Neural progenitor cell (in vitro differentiated cells): Measurements from ENCODE around the gene SLAMF8.

Experiments used
- EZH2 ChIP-seq: fragments of 200-600 bp; sonication (generic); IDR thresholded peaks from 2 replicates; pipeline ENCODE4 v1.6.1; 2017; ENCODE audit warnings: antibody characterized with exemption, mild to moderate bottlenecking, moderate library complexity
- EZH2phosphoT487 ChIP-seq: fragments of 200-600 bp; sonication (generic); IDR thresholded peaks from 2 replicates; pipeline ENCODE4 v1.6.1; 2017; ENCODE audit warnings: antibody characterized with exemption
- TF ChIP-seq, protein P1 (sequence below): fragments of 200-600 bp; sonication (generic); IDR thresholded peaks from 2 replicates; pipeline ENCODE4 v1.5.1; 2017; ENCODE audit warnings: antibody characterized with exemption, mild to moderate bottlenecking

DNA sequence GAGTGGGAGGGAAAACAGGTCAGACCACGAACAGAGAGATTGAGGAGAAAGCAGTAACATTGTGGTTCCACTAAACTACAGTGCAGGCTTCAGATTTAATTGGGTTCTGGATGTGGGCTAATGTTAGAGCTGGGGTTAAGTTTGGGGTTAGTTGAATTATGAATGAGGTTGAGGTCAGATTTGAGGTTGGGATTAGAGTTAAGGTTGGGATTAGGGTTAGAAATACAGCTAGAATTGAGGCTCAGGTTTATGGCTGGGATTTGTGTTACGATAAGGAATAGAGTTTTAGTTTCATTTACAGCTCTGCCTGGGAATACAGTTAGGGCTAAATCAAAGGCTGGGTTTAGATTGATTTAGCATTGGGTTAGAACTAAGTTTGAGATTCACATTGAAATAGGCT, 37.6 kb downstream of the SLAMF8 start:
- TF ChIP-seq EZH2, result no peak
- TF ChIP-seq, protein P1, sequence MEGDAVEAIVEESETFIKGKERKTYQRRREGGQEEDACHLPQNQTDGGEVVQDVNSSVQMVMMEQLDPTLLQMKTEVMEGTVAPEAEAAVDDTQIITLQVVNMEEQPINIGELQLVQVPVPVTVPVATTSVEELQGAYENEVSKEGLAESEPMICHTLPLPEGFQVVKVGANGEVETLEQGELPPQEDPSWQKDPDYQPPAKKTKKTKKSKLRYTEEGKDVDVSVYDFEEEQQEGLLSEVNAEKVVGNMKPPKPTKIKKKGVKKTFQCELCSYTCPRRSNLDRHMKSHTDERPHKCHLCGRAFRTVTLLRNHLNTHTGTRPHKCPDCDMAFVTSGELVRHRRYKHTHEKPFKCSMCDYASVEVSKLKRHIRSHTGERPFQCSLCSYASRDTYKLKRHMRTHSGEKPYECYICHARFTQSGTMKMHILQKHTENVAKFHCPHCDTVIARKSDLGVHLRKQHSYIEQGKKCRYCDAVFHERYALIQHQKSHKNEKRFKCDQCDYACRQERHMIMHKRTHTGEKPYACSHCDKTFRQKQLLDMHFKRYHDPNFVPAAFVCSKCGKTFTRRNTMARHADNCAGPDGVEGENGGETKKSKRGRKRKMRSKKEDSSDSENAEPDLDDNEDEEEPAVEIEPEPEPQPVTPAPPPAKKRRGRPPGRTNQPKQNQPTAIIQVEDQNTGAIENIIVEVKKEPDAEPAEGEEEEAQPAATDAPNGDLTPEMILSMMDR, result no peak
- no peak for TF ChIP-seq EZH2phosphoT487
